Neural progenitor cell (in vitro differentiated cells): ENCODE results near the gene SFSWAP.

Source experiments
- EZH2 ChIP-seq: fragments of 200-600 bp; sonication (generic); IDR thresholded peaks from 2 replicates; pipeline ENCODE4 v1.6.1; 2017; ENCODE audit warnings: antibody characterized with exemption, mild to moderate bottlenecking, moderate library complexity
- TF ChIP-seq, protein P1 (sequence below): fragments of 200-600 bp; sonication (generic); IDR thresholded peaks from 2 replicates; pipeline ENCODE4 v1.5.1; 2017; ENCODE audit warnings: antibody characterized with exemption, mild to moderate bottlenecking

DNA sequence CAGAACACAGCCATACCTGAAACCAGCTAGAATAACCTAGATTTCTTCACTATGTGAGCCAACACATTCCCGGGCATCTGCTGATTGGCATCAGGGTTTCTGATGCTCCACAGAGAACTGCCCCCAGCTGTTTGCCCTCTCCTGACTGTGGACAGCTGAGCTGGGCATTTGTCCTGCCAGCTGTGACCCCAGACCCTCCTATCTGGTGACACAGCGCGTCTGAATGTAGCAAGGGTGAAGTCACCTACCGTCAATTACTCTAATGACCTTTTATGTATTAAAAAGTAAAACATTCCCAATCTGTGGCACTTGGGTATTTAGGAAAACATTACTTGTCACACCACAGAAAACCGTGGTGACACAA, 29.7 kb upstream of the SFSWAP start:
- TF ChIP-seq, protein P1, sequence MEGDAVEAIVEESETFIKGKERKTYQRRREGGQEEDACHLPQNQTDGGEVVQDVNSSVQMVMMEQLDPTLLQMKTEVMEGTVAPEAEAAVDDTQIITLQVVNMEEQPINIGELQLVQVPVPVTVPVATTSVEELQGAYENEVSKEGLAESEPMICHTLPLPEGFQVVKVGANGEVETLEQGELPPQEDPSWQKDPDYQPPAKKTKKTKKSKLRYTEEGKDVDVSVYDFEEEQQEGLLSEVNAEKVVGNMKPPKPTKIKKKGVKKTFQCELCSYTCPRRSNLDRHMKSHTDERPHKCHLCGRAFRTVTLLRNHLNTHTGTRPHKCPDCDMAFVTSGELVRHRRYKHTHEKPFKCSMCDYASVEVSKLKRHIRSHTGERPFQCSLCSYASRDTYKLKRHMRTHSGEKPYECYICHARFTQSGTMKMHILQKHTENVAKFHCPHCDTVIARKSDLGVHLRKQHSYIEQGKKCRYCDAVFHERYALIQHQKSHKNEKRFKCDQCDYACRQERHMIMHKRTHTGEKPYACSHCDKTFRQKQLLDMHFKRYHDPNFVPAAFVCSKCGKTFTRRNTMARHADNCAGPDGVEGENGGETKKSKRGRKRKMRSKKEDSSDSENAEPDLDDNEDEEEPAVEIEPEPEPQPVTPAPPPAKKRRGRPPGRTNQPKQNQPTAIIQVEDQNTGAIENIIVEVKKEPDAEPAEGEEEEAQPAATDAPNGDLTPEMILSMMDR, result no peak
- TF ChIP-seq EZH2, result no peak
